ENCODE results near the gene HSD17B12. TPM values are rescaled to one million over a fixed set of nuclear protein-coding genes. Genes with fewer than 3 reads are reported as not detected.

Gene HSD17B12
- total and polyA plus RNA-seq, 2 of the 8 experiments (the other 6 are each of a cell fraction or from before 2014, with no cell fraction given), result 46.0 to 121 TPM

GRCh38 chr11:43856993-43857392, 176.5 kb downstream of the HSD17B12 start (continued):
- TF ChIP-seq RXRA (IDR thresholded peaks at IDR 0.05; ENCODE audit: insufficient read depth, low read depth, low read length), result no peak
- TF ChIP-seq TCF12 (IDR thresholded peaks at IDR 0.05; ENCODE audit: low read depth, low read length), result no peak

Data from H1 (cell line).